Fibroblast of skin of left quadriceps (primary cell): ENCODE measurements around the gene GLRA1.
A peak's percentile ranks its signal among the peaks of the same experiment; 100 is the strongest.
"Not testable (repeated sequence)": the region's sequence is repeated elsewhere in the genome, so short reads cannot be mapped to it uniquely, and the experiment has no call there.

Experiments
- DNase-seq, 2 experiments: peaks; one replicate each; pipeline ENCODE4 v3.0.0-alpha.2; 2013; ENCODE audit warnings: low read depth in 2 of 2

The GLRA1 gene

DNA sequence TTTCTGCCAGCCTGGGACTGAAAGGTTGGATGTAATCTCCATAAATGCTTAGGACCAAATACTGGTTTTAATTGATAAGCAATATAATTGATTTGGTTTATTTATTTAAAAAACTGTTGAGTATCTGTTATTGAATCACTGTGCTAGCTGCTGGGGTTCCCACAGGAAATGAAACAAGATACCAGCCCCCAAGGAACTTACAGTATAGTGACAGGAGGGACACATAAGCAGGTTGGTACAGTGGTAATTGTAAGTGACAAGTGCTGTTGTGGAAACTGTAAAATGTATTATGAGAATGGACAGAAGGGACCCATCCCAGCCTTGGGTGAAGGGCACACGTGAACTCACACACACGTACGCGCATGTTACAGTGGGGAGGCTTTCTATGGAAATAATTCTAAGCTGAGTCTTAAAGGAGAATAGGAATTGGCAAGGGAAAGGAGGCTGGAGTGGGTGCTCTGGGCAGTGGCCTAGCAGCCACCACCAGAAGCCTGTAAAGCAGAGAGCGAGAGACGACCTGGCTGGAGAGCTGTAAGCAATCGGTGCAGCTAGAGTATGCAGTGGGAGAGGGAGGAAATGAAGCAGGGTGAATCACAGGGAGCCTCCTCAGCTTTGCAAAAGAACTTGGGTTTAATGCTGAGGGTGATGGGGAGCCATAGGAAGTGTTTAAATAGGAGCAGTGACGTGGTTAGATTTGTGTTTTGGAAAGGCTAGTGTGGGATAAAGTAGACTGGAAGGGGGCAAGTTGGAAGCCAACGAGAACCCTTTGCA, 39.3 kb downstream of the GLRA1 start:
- DNase-seq: no peak

DNA sequence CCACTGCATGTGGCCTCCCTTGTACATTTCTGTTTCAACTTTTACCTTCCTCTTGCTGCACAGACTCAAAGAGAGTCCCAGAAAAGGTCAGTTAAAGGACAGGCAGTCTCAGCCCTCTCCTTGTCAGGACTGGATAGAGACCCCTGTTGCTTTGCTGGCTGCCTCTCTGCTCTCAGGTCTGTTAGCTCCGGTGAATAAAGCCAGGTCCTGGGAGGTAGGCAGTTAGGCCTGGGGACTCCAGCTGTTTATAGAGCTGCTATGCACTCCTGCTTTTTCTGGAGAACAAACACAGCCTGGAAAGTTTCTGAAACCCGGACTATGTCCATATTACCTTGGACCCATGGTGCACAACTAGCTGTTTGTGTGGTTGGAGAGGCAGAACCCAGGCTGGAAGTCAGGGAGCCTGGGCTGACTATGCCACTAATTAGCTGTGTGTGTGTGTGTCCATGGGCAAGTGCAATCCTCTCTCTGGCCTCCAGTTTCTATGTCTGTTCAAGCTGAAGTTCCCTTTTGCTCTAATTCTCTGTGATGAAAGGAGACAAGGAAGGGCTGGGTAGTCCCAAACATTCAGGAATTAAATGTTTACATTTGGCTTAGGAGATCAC, 42.9 kb downstream of the GLRA1 start:
- no peak for DNase-seq

DNA sequence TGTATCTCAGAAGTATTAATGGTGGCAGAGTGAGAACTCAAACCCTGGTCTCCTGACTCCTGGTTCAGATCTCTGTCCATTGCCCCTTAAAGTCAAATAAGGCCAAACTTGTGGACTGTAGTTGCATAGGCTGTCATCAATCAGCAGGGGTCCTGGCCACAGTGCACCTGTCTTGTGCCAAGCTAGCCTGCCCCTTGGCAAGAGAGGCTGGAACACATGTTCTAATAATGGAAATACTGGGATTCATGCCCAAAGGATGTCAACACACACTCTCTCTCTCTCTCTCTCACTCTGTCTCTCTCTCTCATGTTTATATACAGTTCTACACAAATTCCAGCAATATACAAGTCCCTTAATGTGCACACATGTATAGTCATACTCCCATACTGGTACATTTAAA, 44.3 kb downstream of the GLRA1 start:
- no peak for DNase-seq

DNA sequence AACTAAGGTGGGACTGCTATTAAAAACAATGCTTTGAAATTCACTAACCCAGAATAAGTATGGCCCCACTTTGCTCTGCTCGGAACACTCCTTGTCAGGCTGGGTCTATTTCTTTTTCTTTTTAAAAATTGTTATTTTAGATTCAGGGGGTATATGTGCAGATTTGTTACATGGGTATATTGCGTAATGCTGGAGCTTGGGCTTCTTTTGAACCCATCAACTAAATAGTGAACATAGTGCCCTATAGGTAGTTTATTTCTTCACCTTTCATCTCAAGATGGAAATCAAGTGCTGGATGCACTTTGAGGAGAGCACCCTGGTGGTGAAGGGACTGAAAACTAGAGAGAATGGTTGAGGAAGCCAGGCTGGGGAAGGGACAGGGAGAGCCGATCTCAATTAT, 51.0 kb downstream of the GLRA1 start:
- DNase-seq: no peak

GRCh38 chr5:151872701-151873100, 52.0 kb downstream of the GLRA1 start:
- no peak for DNase-seq

- DNase-seq: no peak
These were observed 53.8 kb downstream of the GLRA1 start for GRCh38 chr5:151870820-151871219.

- DNase-seq: no peak
These were observed 54.4 kb downstream of the GLRA1 start for GRCh38 chr5:151870271-151870670.

DNA sequence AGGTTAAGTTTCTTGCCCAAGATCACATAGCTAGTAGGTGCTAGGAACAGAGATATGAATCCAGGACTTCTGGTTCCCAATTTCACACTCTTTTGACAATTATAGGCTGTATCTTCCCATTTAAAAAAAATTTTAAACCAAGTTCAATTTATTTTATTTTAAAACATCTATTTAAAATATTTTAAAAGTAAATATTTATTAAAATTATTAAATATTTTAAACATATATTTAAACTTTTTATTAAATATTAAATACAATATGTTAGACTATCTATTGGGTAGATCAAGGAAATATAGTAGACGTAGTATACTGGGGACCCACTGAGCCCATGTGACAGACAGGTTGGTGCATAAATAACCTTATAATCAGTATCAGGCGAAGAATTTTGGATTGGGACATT, 54.8 kb downstream of the GLRA1 start:
- no peak for DNase-seq

DNA sequence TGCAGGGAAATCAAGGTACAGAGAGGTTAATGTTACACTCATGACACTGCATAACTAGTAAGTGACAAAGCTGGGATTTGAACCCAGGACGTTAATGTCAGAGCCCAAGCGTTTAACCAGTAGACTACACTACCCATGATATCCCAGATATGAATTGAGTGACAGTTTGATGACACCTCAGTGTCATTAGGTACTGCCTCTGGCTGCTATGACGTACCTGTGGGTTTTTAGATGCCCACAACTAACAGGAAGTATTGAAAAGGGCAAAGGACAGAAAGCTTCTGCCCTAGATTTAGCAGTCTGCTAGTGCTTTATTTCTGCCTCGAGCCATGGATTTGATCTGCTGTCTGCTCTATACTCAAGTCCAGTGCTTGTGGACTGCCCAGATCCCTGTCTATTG, 56.2 kb downstream of the GLRA1 start:
- no peak for DNase-seq

DNA sequence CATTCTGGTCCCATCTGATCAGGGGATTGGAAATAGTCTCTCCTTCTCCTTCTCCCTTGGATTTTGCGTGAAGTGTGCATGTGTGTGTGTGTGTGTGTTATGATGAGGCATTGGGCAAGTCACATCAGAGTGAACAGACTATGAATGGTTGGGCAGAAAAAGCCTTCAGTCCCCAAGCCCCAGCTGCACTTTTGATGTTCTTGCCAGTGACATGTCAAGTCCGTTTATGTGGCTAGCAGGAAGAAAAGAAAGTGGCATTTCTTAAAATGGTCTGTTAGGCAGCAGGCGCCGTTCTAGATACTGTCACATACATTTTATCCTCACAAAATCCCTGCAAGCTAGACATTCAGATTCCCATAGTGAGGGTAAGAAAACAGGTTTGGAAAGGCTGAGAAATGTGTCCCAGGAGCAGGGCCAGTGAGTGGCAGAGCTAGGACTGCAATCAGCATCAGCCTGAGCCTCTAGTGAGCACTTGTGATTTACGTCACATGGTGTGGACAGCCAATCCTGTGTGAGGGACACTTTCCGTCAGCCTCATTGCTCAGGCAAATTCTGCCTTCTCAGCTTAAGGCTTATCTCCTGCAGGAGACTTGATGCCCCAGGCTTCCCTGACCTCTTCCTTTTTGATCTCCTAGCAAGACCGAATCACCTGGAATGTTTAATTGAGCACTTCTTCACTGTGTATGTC, 60.4 kb downstream of the GLRA1 start:
- no peak for DNase-seq

DNA sequence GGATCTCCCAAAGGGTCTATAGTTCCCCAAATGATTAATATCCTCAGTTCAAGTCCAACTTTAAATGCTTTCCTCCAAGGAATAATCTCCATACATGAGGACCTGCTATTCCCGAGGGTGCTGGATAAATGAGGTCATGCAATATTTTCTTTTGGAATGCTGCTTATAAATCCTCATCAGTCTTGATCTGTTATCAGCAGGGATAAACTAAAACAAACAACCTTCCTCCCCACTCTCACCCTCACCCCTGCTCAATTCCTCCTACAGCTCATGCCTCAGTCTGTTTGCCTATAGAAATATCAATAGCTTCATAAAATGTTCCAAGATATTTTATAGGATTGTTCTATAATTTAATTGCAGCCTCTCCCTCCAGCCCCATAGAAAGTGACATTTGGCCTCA, 61.1 kb downstream of the GLRA1 start:
- no peak for DNase-seq

GRCh38 chr5:151862811-151863472, 61.7 kb downstream of the GLRA1 start:
- DNase-seq: no peak

DNA sequence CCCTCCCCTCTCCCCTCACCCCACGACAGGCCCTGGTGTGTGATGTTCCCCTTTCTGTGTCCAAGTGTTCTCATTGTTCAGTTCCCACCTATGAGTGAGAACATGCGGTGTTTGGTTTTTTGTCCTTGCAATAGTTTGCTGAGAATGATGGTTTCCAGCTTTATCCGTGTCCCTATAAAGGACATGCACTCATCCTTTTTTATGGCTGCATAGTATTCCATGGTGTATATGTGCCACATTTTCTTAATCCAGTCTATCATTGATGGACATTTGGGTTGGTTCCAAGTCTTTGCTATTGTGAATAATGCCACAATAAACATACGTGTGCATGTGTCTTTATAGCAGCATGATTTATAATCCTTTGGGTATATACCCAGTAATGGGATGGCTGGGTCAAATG, 63.8 kb downstream of the GLRA1 start:
- not testable (repeated sequence) for DNase-seq

- no peak for DNase-seq
These were observed 67.8 kb downstream of the GLRA1 start for GRCh38 chr5:151856861-151857260.

GRCh38 chr5:151855701-151856100, 69.0 kb downstream of the GLRA1 start:
- no peak for DNase-seq

GRCh38 chr5:151847871-151848270, 76.8 kb downstream of the GLRA1 start:
- DNase-seq: no peak

GRCh38 chr5:151846765-151847164, 77.9 kb downstream of the GLRA1 start:
- DNase-seq: no peak

- DNase-seq: not testable (repeated sequence)
These were observed 91.8 kb downstream of the GLRA1 start for GRCh38 chr5:151832843-151833242.

GRCh38 chr5:151829370-151829769, 95.3 kb downstream of the GLRA1 start:
- no peak for DNase-seq

GRCh38 chr5:151825445-151825844, 99.2 kb downstream of the GLRA1 start:
- peak; percentile 52 to 58 for DNase-seq

GRCh38 chr5:151822141-151822540, 102.5 kb downstream of the GLRA1 start:
- no peak for DNase-seq

DNA sequence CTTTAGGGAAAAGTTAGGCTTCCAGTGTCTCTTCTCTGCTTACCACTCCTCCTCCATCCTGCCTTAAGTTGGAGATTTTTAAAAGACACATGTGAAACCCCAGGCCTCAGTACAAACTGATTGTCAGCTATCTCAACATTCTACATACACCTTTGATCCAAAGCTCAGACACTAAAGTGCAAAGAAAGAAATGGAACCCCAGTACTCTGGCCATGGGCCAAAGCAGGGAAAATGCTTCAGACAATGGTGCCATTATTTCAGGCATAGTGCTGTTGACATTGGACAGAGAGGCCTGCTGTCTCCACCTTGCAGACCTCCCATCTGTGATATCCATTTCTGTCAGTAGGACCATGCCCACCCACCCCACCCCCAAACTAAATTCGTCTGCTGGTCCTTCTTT, 103.7 kb downstream of the GLRA1 start:
- DNase-seq: no peak

GRCh38 chr5:151820271-151820670, 104.4 kb downstream of the GLRA1 start:
- DNase-seq: no peak
